Activated CD4-positive, alpha-beta T cell treated with anti-CD3 and anti-CD28 coated beads, Interleukin-2, amount 50 U/mL, for 48 hours (primary cell): ENCODE data around the gene BRSK1.

Source experiments
- DNase-seq, 2 experiments: peaks; one replicate each; pipeline ENCODE4 v3.0.0-alpha.2; 2020

The BRSK1 gene

DNA sequence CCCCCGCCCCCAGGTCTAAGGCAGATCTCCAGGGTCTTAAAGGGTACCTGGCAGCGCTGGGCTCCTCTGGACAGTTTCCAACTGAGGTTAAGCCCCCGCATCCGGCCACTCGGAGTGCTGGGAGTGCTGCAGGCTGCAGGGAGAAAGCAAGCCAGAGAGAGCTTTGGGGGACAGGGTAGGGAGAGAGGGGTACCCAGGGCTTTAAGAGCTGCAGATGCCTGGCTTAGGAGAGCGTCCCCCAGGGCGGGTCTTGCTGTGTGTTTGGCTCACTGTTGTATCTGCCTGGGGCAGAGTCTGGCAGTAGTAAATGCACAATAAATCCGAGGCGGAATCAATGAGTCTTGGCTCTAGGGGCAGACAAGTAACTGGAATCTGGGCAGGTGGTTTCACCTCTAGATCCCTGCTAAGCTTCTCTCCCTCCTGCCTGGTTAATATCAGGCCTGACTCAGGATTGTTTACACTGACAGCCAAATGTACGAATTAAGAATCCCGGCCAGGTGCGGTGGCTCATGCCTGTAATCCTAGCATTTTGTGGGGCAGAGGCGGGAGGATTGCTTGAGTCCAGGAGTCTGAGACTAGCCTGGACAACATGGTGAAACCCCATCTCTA is 71.5 kb downstream of the BRSK1 start:
- DNase-seq: no peak

DNA sequence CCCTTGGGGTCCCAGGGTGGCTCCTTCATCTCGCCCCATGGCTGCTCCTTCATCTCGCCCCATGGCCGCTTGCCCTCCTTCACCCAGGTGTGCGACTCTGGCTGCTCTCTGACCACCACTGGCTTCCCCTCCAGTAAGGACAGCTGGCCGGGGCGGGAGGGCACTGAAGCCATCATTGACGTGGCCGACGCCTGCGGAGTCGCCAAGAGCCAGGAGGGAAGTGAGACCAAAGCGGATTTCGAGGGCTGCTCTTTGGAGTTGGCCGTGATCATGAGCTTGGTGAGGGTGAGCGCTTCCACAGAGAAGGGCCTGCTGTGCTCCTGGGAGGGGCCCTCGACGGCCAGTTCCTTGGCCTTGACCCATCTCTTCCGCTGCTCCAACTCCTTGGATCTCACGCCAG is 74.7 kb downstream of the BRSK1 start:
- no peak for DNase-seq

DNA sequence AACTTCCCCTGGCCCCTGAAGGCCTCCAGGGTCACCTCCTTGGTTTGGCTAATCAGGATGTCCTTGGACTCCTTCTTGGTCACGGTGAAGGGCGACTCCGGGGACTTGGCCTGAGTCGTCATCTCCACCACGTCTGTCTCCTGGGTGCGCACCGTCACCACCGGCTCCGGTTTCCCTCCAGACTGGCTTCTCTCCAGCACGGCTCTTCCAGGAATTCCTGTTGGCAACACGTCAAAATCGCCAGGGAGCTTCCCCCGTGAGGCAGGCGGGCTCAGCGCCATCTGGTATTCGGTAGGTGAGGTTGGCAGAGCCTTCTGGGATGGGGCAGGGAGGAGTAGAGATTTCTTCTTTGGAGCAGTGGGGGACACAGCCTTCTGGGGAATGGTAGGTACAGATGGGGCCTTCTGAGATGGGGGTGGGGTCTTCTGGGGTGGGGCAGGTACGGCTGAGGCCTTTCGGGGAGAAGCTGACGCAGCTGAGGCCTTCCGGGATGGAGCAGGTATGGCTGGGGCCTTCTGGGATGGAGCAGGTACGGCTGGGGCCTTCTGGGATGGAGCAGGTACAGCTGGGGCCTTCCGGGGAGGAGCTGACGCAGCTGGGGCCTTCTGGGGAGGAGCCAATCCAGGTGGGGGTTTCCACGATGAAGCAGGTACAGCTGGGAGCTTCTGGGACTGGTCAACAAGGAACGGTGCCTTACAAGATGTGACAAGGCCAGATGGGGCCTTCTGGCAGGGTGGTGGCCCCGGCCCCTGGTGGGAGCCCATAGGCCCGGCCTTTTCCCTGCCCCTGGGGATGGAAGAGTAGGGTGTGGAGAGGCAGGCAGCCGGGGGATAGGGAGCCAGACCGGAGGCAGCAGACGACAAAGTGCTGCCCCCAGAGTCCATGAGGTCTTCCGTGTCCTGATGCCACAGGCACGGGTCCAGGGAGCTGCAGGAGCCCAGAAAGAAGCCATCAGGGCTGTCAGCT is 75.4 kb downstream of the BRSK1 start:
- DNase-seq: no peak

DNA sequence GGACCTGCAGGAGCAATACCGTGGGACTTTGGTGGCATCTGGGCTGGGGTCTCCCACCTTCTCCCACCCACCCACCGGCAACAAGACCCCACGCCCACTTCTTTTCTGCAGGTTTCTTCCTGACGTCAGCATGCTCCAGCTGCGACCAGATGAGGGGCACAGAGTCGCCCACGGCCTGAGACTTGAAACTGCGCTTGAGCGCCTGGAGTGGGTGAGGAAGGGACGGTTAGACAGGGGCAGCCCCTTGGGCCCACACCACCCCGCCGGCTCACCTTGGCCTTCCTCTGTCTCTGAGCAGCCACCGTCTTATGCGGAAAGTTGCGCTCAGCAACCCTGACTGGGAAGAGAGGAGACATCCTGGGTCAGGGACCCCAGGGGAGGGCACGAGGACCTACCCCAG is 77.1 kb downstream of the BRSK1 start:
- DNase-seq: no peak
